HG03039 (cell line): ENCODE data around the gene MXD1.
"Not testable (repeated sequence)": the region's sequence is repeated elsewhere in the genome, so short reads cannot be mapped to it uniquely, and the experiment has no call there.

ENCODE experiments used
- ATAC-seq: cut with Tn5 transposase; IDR thresholded peaks from one replicate; pipeline ENCODE4 v1.9.1; 2021; ENCODE audit warnings: mild to moderate bottlenecking, moderate library complexity; ENCODE audit not compliant: unreplicated experiment

MXD1 gene

GRCh38 chr2:69914950-69915945 lies at the start of gene MXD1:
Gene MXD1, plus strand, starts transcription at chr2:69915109. Its CDS starts 222 bp downstream, at chr2:69915331.
- ATAC-seq = no peak

- no peak for ATAC-seq
Observed at GRCh38 chr2:69888451-69888850, 26.5 kb upstream of the MXD1 start.

GRCh38 chr2:69889302-69889701 lies 25.6 kb upstream of the MXD1 start:
- ATAC-seq = no peak

- no peak for ATAC-seq
Observed at GRCh38 chr2:69890881-69891280, 24.0 kb upstream of the MXD1 start.

- ATAC-seq = not testable (repeated sequence)
Observed at GRCh38 chr2:69892838-69893424, 22.0 kb upstream of the MXD1 start.

- no peak for ATAC-seq
Observed at GRCh38 chr2:69893684-69894551, 21.0 kb upstream of the MXD1 start, which contains the start of gene SNRNP27. Gene SNRNP27, plus strand, starts transcription at chr2:69893956. Its CDS starts 29 bp downstream, at chr2:69893985.

- not testable (repeated sequence) for ATAC-seq
Observed at GRCh38 chr2:69894737-69895136, 20.2 kb upstream of the MXD1 start.

- ATAC-seq = no peak
Observed at GRCh38 chr2:69902213-69902922, 12.5 kb upstream of the MXD1 start.

GRCh38 chr2:69907216-69907615 lies 7.7 kb upstream of the MXD1 start:
- ATAC-seq = no peak

- ATAC-seq = no peak
Observed at GRCh38 chr2:69911985-69912563, 2.8 kb upstream of the MXD1 start.

GRCh38 chr2:69914164-69914949 lies 552 bp upstream of the MXD1 start:
- peak; percentile 86 for ATAC-seq

GRCh38 chr2:69916106-69916505 lies 1.2 kb downstream of the MXD1 start:
- ATAC-seq = no peak

GRCh38 chr2:69917852-69918251 lies 2.9 kb downstream of the MXD1 start:
- ATAC-seq = no peak

- ATAC-seq = no peak
Observed at GRCh38 chr2:69918401-69918800, 3.5 kb downstream of the MXD1 start.

- ATAC-seq = no peak
Observed at GRCh38 chr2:69923116-69923515, 8.2 kb downstream of the MXD1 start.

- ATAC-seq = no peak
Observed at GRCh38 chr2:69926849-69927515, 12.1 kb downstream of the MXD1 start.

- ATAC-seq = no peak
Observed at GRCh38 chr2:69931832-69932595, 17.1 kb downstream of the MXD1 start.

- no peak for ATAC-seq
Observed at GRCh38 chr2:69932596-69932922, 17.6 kb downstream of the MXD1 start.
